Gastroesophageal sphincter (tissue), 4 donors: ENCODE data around the gene FLT3. TPM values are rescaled to one million over a fixed set of nuclear protein-coding genes. Genes with fewer than 3 reads are reported as not detected.

Experiments used
- ATAC-seq: fragments of 150-250 bp; one replicate; pipeline ENCODE4 v1.9.1; 2016; ENCODE audit warnings: mild to moderate bottlenecking, moderate library complexity
- H3K27ac ChIP-seq, 4 donors: fragments of 200-600 bp; sonication (generic) in 3 of 4; 1 replicate in 3 of 4; 2 replicates in 1 of 4; pipeline ENCODE4 v1.5.1; 2016 to 2019
- H3K27me3 ChIP-seq: fragments of 200-600 bp; sonication (generic); one replicate; pipeline ENCODE4 v1.5.1; 2019
- H3K36me3 ChIP-seq, 2 donors: fragments of 200-600 bp; sonication (generic); one replicate each; pipeline ENCODE4 v1.5.1; 2019; ENCODE audit warnings: control low read depth in 1 of 2
- H3K4me1 ChIP-seq, 3 donors: fragments of 200-600 bp; sonication (generic); 1 replicate in 2 of 3; 2 replicates in 1 of 3; pipeline ENCODE4 v1.5.1; 2016 to 2019; ENCODE audit warnings: control low read depth in 2 of 3
- H3K4me3 ChIP-seq, 2 donors: fragments of 200-600 bp; sonication (generic); one replicate each; pipeline ENCODE4 v1.5.1; 2019; ENCODE audit warnings: mild to moderate bottlenecking in 1 of 2, moderate library complexity in 1 of 2
- H3K9me3 ChIP-seq, 3 donors: fragments of 200-600 bp; sonication (generic); one replicate each; pipeline ENCODE4 v1.5.1; 2017 to 2019; ENCODE audit warnings: control low read depth in 2 of 3
- EP300 ChIP-seq: sonication (generic); formaldehyde crosslinking; IDR thresholded peaks from one replicate; pipeline ENCODE4 v1.6.1; 2017; ENCODE audit warnings: antibody characterized with exemption, mild to moderate bottlenecking
- POLR2A ChIP-seq, 2 donors: fragments of 450-650 bp; IDR thresholded peaks; one replicate each; pipeline ENCODE4 v1.6.1; 2017; ENCODE audit warnings: antibody characterized with exemption in 2 of 2, mild to moderate bottlenecking in 2 of 2, moderate library complexity in 1 of 2
- POLR2AphosphoS5 ChIP-seq: sonication (generic); formaldehyde crosslinking; IDR thresholded peaks from one replicate; pipeline ENCODE4 v1.6.1; 2017; ENCODE audit warnings: antibody characterized with exemption
- WGBS, 2 donors: methylation state at CpG; one replicate each; pipeline ENCODE4 v1.1.5; 2018; ENCODE audit warnings: low coverage in 1 of 2; 5-methylcytosine and 5-hydroxymethylcytosine counted together
- total RNA-seq, 4 donors: library from RNA; depleted of rRNA; stranded (reverse); fragments of >200 nt; gene quantifications; one replicate each; pipeline ENCODE4 v1.1.0, GENCODE V29; 2016
- TF ChIP-seq, protein P1 (sequence below), 4 experiments: fragments of 200-600 bp in 2 of 4; fragments of 450-650 bp in 2 of 4; sonication (generic) in 1 of 4; IDR thresholded peaks; one replicate each; pipeline ENCODE4 v1.5.1; 2017 to 2019; ENCODE audit warnings: antibody characterized with exemption in 4 of 4, mild to moderate bottlenecking in 2 of 4, moderate library complexity in 2 of 4

The FLT3 gene
- total RNA-seq, 4 donors from 2014 or later, result 0.46 to 1.1 (median 0.62) TPM

- 0% methylated on average over 4 of the region's 86 CpGs; no CpG with 5 or more reads in 1 of the 2 donors for WGBS, 2 donors
- H3K27ac ChIP-seq, result no peak overlapping the region
- no peak overlapping the region for H3K4me3 ChIP-seq
- no peaks in the 10 kb centered on the region for H3K36me3 ChIP-seq
- H3K4me1 ChIP-seq, result peaks cover 0 to 42% (median 10%) of the 10 kb centered on the region in 3 donors
- no peak for ATAC-seq
- TF ChIP-seq EP300, result no peak
- no peak for TF ChIP-seq POLR2A (IDR thresholded peaks at IDR 0.05)
- TF ChIP-seq, protein P1, sequence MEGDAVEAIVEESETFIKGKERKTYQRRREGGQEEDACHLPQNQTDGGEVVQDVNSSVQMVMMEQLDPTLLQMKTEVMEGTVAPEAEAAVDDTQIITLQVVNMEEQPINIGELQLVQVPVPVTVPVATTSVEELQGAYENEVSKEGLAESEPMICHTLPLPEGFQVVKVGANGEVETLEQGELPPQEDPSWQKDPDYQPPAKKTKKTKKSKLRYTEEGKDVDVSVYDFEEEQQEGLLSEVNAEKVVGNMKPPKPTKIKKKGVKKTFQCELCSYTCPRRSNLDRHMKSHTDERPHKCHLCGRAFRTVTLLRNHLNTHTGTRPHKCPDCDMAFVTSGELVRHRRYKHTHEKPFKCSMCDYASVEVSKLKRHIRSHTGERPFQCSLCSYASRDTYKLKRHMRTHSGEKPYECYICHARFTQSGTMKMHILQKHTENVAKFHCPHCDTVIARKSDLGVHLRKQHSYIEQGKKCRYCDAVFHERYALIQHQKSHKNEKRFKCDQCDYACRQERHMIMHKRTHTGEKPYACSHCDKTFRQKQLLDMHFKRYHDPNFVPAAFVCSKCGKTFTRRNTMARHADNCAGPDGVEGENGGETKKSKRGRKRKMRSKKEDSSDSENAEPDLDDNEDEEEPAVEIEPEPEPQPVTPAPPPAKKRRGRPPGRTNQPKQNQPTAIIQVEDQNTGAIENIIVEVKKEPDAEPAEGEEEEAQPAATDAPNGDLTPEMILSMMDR (IDR thresholded peaks at IDR 0.05), result no peak
- TF ChIP-seq POLR2AphosphoS5, result no peak
- no peaks in the 10 kb centered on the region for H3K9me3 ChIP-seq
- H3K27me3 ChIP-seq, result peaks cover 100% of the 10 kb centered on the region
These were observed 131.9 kb downstream of the FLT3 start for GRCh38 chr13:27968316-27969081.

GRCh38 chr13:27967736-27968315 lies 132.6 kb downstream of the FLT3 start:
- 4 to 5% methylated on average over 5 to 7 of the region's 33 CpGs for WGBS, 2 donors
- Histone ChIP-seq H3K27me3 (peaks cover 100% of the 10 kb centered on the region), H3K4me3 (no peak overlapping the region), H3K27ac (no peak overlapping the region), H3K36me3 (no peaks in the 10 kb centered on the region), H3K9me3 (no peaks in the 10 kb centered on the region), H3K4me1 (peaks cover 0 to 42% (median 10%) of the 10 kb centered on the region in 3 donors)
- TF ChIP-seq, protein P1 (IDR thresholded peaks at IDR 0.05), result no peak
- TF ChIP-seq POLR2AphosphoS5 (no peak), EP300 (no peak)
- ATAC-seq, result no peak

GRCh38 chr13:27967203-27967735 lies 133.1 kb downstream of the FLT3 start:
- no peak for TF ChIP-seq EP300
- TF ChIP-seq POLR2AphosphoS5, result no peak
- TF ChIP-seq, protein P1 (IDR thresholded peaks at IDR 0.05), result no peak
- TF ChIP-seq POLR2A (IDR thresholded peaks at IDR 0.05), result no peak
- H3K4me3 ChIP-seq, result no peak overlapping the region
- H3K36me3 ChIP-seq, result no peaks in the 10 kb centered on the region
- peaks cover 100% of the 10 kb centered on the region for H3K27me3 ChIP-seq
- H3K27ac ChIP-seq, result no peak overlapping the region
- WGBS, 2 donors, result 0 to 5% methylated on average over 4 to 7 of the region's 18 CpGs
- H3K4me1 ChIP-seq, result peaks cover 0 to 42% (median 10%) of the 10 kb centered on the region in 3 donors
- no peaks in the 10 kb centered on the region for H3K9me3 ChIP-seq
- no peak for ATAC-seq

- H3K4me3 ChIP-seq, result no peak overlapping the region
These were observed 133.7 kb downstream of the FLT3 start for GRCh38 chr13:27966641-27967202.

More at GRCh38 chr13:27966641-27967202, 133.7 kb downstream of the FLT3 start:
- Histone ChIP-seq H3K9me3 (no peaks in the 10 kb centered on the region), H3K27me3 (peaks cover 100% of the 10 kb centered on the region), H3K36me3 (no peaks in the 10 kb centered on the region), H3K27ac (no peak overlapping the region), H3K4me1 (peaks cover 0 to 42% (median 10%) of the 10 kb centered on the region in 3 donors)
- WGBS, 2 donors, result no CpG with 5 or more reads among the region's 38 CpGs
- ATAC-seq, result no peak
- TF ChIP-seq POLR2AphosphoS5 (no peak), POLR2A (IDR thresholded peaks at IDR 0.05) (no peak), EP300 (no peak)
- TF ChIP-seq, protein P1 (IDR thresholded peaks at IDR 0.05), result no peak
